SK-N-SH treated with all-trans-retinoic acid at 6 μM for 48 hours (cell line): Measurements from ENCODE around the gene REEP6.

Experiments used
- ATAC-seq: fragments of 200-7000 bp; cut with Tn5 transposase; 3 replicates; pipeline ENCODE4 v1.9.1; 2020; ENCODE audit warnings: mild to moderate bottlenecking, moderate library complexity
- ARNTL ChIP-seq: fragments of 450-650 bp; formaldehyde crosslinking; IDR thresholded peaks from 2 replicates; pipeline ENCODE4 v1.5.0; 2020; ENCODE audit warnings: low read depth, mild to moderate bottlenecking, moderate library complexity, borderline replicate concordance
- BACH2 ChIP-seq: fragments of 250-450 bp; sonication (Bioruptor Pico); IDR thresholded peaks from 2 replicates; pipeline ENCODE4 v1.9.0; 2021; ENCODE audit warnings: mild to moderate bottlenecking, borderline replicate concordance
- CSDC2 ChIP-seq: fragments of 250-450 bp; sonication (Bioruptor Pico); IDR thresholded peaks from 2 replicates; pipeline ENCODE4 v1.5.0; 2020; ENCODE audit warnings: mild to moderate bottlenecking, moderate library complexity
- GLIS3 ChIP-seq: fragments of 250-450 bp; sonication (Bioruptor Pico); IDR thresholded peaks from 2 replicates; pipeline ENCODE4 v1.5.0; 2020; ENCODE audit warnings: mild to moderate bottlenecking, moderate library complexity
- OSR1 ChIP-seq: fragments of 250-450 bp; sonication (Bioruptor Pico); IDR thresholded peaks from 2 replicates; pipeline ENCODE4 v1.8.0; 2022; ENCODE audit warnings: moderate library complexity, mild to moderate bottlenecking, inconsistent platforms
- PPARA ChIP-seq: fragments of 250-450 bp; sonication (Bioruptor Pico); IDR thresholded peaks from 2 replicates; pipeline ENCODE4 v1.5.0; 2020; ENCODE audit warnings: mild to moderate bottlenecking, borderline replicate concordance
- RARB ChIP-seq: fragments of 250-450 bp; sonication (Bioruptor Pico); IDR thresholded peaks from 2 replicates; pipeline ENCODE4 v1.8.0; 2021; ENCODE audit warnings: mild to moderate bottlenecking, moderate library complexity
- SNAI2 ChIP-seq: fragments of 250-450 bp; sonication (Bioruptor Pico); IDR thresholded peaks from 2 replicates; pipeline ENCODE4 v1.5.0; 2020; ENCODE audit warnings: mild to moderate bottlenecking, moderate library complexity
- TCF4 ChIP-seq: fragments of 250-450 bp; sonication (Bioruptor Pico); IDR thresholded peaks from 2 replicates; pipeline ENCODE4 v1.8.0; 2021; ENCODE audit warnings: mild to moderate bottlenecking, moderate library complexity, borderline replicate concordance
- TOX ChIP-seq: fragments of 250-450 bp; sonication (Bioruptor Pico); IDR thresholded peaks from 2 replicates; pipeline ENCODE4 v1.8.0; 2021; ENCODE audit warnings: mild to moderate bottlenecking, moderate library complexity, borderline replicate concordance
- TSHZ2 ChIP-seq: fragments of 250-450 bp; sonication (Bioruptor Pico); IDR thresholded peaks from 2 replicates; pipeline ENCODE4 v1.5.0; 2020; ENCODE audit warnings: mild to moderate bottlenecking, moderate library complexity
- ZC3H10 ChIP-seq: fragments of 250-450 bp; sonication (Bioruptor Pico); IDR thresholded peaks from 2 replicates; pipeline ENCODE4 v1.5.1; 2021; ENCODE audit warnings: mild to moderate bottlenecking, moderate library complexity
- ZFP30 ChIP-seq: fragments of 450-650 bp; formaldehyde crosslinking; IDR thresholded peaks from 2 replicates; pipeline ENCODE4 v1.5.0; 2022; ENCODE audit warnings: mild to moderate bottlenecking, moderate library complexity
- TF ChIP-seq, protein P1 (sequence below): fragments of 250-450 bp; sonication (Bioruptor Pico); IDR thresholded peaks from 2 replicates; pipeline ENCODE4 v1.8.0; 2020; ENCODE audit warnings: mild to moderate bottlenecking, moderate library complexity, borderline replicate concordance
- TF ChIP-seq, protein P2 (sequence below): fragments of 250-450 bp; sonication (Bioruptor Pico); IDR thresholded peaks from 2 replicates; pipeline ENCODE4 v1.5.1; 2020; ENCODE audit warnings: low read depth, mild to moderate bottlenecking, moderate library complexity

Gene REEP6

DNA sequence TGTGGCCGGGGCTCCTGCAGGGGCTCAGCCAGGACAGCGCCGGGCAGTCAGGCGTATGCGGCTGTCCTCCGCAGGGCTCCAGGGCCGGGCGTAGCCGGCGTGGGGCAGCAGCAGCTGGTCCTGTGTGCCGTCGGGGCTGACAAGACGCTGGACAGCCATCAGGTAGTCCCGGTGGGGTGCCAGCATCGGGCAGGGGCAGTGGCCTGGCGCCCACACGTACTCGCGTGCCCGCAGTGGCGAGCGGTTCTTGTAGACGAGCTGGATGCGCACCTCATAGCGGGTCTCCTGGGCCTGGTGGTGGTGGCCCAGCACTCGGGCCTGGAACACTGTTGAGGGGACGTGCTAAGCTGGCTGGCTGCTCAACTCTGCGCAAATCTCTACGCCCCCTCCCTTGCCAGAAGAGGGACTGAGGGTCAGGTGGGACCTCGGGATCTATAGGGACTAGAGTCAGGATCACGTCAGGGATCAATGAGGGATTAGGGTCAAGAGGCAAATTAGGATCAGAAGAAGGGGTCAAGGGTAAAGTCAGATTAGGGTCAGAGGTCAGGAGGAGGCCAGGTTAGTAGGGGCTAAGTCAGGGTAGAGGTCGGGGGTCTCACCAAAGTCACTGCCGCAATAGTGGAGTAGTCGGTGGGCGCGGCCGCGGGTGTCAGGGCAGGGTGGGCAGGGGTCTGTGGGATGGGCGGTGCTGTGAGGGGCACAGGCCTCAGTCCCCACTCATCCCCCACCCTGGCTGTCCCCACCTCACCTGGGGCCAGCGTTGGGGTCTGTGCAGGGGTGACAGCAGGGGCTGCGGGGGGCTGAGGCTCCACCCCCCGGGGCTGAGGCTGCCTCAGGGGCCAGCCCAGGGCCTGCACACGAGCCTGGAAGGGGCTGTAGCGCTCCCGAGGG is 15.3 kb downstream of the REEP6 start:
- TF ChIP-seq OSR1 (CRISPR knock-in tag) = no peak
- no peak for TF ChIP-seq TOX
- no peak for TF ChIP-seq ZFP30 (CRISPR knock-in tag)
- TF ChIP-seq, protein P1, sequence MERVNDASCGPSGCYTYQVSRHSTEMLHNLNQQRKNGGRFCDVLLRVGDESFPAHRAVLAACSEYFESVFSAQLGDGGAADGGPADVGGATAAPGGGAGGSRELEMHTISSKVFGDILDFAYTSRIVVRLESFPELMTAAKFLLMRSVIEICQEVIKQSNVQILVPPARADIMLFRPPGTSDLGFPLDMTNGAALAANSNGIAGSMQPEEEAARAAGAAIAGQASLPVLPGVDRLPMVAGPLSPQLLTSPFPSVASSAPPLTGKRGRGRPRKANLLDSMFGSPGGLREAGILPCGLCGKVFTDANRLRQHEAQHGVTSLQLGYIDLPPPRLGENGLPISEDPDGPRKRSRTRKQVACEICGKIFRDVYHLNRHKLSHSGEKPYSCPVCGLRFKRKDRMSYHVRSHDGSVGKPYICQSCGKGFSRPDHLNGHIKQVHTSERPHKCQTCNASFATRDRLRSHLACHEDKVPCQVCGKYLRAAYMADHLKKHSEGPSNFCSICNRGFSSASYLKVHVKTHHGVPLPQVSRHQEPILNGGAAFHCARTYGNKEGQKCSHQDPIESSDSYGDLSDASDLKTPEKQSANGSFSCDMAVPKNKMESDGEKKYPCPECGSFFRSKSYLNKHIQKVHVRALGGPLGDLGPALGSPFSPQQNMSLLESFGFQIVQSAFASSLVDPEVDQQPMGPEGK (CRISPR knock-in tag) = no peak
- TF ChIP-seq SNAI2 (CRISPR knock-in tag) = no peak
- no peak for TF ChIP-seq TCF4 (CRISPR knock-in tag)
- TF ChIP-seq, protein P2, sequence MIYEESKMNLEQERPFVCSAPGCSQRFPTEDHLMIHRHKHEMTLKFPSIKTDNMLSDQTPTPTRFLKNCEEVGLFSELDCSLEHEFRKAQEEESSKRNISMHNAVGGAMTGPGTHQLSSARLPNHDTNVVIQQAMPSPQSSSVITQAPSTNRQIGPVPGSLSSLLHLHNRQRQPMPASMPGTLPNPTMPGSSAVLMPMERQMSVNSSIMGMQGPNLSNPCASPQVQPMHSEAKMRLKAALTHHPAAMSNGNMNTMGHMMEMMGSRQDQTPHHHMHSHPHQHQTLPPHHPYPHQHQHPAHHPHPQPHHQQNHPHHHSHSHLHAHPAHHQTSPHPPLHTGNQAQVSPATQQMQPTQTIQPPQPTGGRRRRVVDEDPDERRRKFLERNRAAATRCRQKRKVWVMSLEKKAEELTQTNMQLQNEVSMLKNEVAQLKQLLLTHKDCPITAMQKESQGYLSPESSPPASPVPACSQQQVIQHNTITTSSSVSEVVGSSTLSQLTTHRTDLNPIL (CRISPR knock-in tag) = no peak
- no peak for TF ChIP-seq TSHZ2
- TF ChIP-seq CSDC2 (CRISPR knock-in tag) = no peak
- no peak for TF ChIP-seq RARB
- TF ChIP-seq PPARA (CRISPR knock-in tag) = no peak
- TF ChIP-seq ARNTL (CRISPR knock-in tag) = no peak
- no peak for TF ChIP-seq BACH2 (CRISPR knock-in tag)
- TF ChIP-seq ZC3H10 (CRISPR knock-in tag) = no peak
- TF ChIP-seq GLIS3 = no peak
- ATAC-seq = no peak

GRCh38 chr19:1507192-1507660 is 16.2 kb downstream of the REEP6 start:
- ATAC-seq = no peak
- TF ChIP-seq OSR1 (CRISPR knock-in tag) (no peak), SNAI2 (CRISPR knock-in tag) (no peak)
- TF ChIP-seq, all 23 proteins: peak for 0

GRCh38 chr19:1507763-1508506 is 17.0 kb downstream of the REEP6 start:
- ATAC-seq = peak; percentile 86
- TF ChIP-seq TSHZ2 = no peak
- TF ChIP-seq, protein P1 (CRISPR knock-in tag) = no peak
- TF ChIP-seq RARB = no peak
